ENCODE measurements around the gene WHRN. TPM values are rescaled to one million over a fixed set of nuclear protein-coding genes. Genes with fewer than 3 reads are reported as not detected.

WHRN gene
- total RNA-seq, 6 donors from 2014 or later, result 2.5 to 17.8 (median 5.6) TPM

GRCh38 chr9:114480746-114481435, 24.4 kb downstream of the WHRN start:
- Histone ChIP-seq H3K9me3 (no peaks in the 10 kb centered on the region), H3K27ac (no peak overlapping the region), H3K36me3 (no peaks in the 10 kb centered on the region), H3K27me3 (no peaks in the 10 kb centered on the region), H3K4me3 (no peak overlapping the region), H3K4me1 (no peaks in the 10 kb centered on the region)
- ATAC-seq (ENCODE audit: low FRiP score in 2 of 2) (no peak), DNase-seq (no peak)
- 78 to 87% methylated on average over 4 of the region's 4 CpGs for WGBS, 2 donors
- TF ChIP-seq CTCF (IDR thresholded peaks at IDR 0.05) (no peak), POLR2AphosphoS5 (IDR thresholded peaks at IDR 0.05) (no peak), EP300 (IDR thresholded peaks at IDR 0.05) (no peak), POLR2A (IDR thresholded peaks at IDR 0.05) (no peak)

- no peaks in the 10 kb centered on the region for H3K9me3 ChIP-seq
- no peak for ATAC-seq (ENCODE audit: low FRiP score in 2 of 2)
- H3K4me1 ChIP-seq, result no peaks in the 10 kb centered on the region
- DNase-seq, result no peak
- H3K27me3 ChIP-seq, result no peaks in the 10 kb centered on the region
- no peak overlapping the region for H3K4me3 ChIP-seq
- no peak overlapping the region for H3K27ac ChIP-seq
- TF ChIP-seq CTCF (IDR thresholded peaks at IDR 0.05) (no peak), POLR2A (IDR thresholded peaks at IDR 0.05) (no peak), POLR2AphosphoS5 (IDR thresholded peaks at IDR 0.05) (no peak), EP300 (IDR thresholded peaks at IDR 0.05) (no peak)
- H3K36me3 ChIP-seq, result no peaks in the 10 kb centered on the region
- WGBS, 2 donors, result 85 to 91% methylated on average over 3 to 6 of the region's 6 CpGs
Observed at GRCh38 chr9:114478871-114479270, 26.4 kb downstream of the WHRN start.

GRCh38 chr9:114478459-114478858, 26.8 kb downstream of the WHRN start:
- TF ChIP-seq POLR2A (IDR thresholded peaks at IDR 0.05), result no peak
- TF ChIP-seq POLR2AphosphoS5 (IDR thresholded peaks at IDR 0.05), result no peak
- no peak for TF ChIP-seq EP300 (IDR thresholded peaks at IDR 0.05)
- TF ChIP-seq CTCF (IDR thresholded peaks at IDR 0.05), result no peak
- 87 to 94% methylated on average over 10 to 11 of the region's 11 CpGs for WGBS, 2 donors
- H3K4me1 ChIP-seq, result no peaks in the 10 kb centered on the region
- H3K4me3 ChIP-seq, result no peak overlapping the region
- no peaks in the 10 kb centered on the region for H3K27me3 ChIP-seq
- ATAC-seq (ENCODE audit: low FRiP score in 2 of 2), result no peak
- no peaks in the 10 kb centered on the region for H3K36me3 ChIP-seq
- no peak overlapping the region for H3K27ac ChIP-seq
- no peaks in the 10 kb centered on the region for H3K9me3 ChIP-seq
- peak in 1 of 2 donors; percentile 66 for DNase-seq

- no peaks in the 10 kb centered on the region for H3K27me3 ChIP-seq
- DNase-seq (no peak), ATAC-seq (ENCODE audit: low FRiP score in 2 of 2) (no peak)
- H3K4me1 ChIP-seq, result no peaks in the 10 kb centered on the region
- H3K27ac ChIP-seq, result no peak overlapping the region
- WGBS, 2 donors, result 92 to 100% methylated on average over 3 of the region's 3 CpGs
- no peak overlapping the region for H3K4me3 ChIP-seq
- TF ChIP-seq EP300 (IDR thresholded peaks at IDR 0.05) (no peak), CTCF (IDR thresholded peaks at IDR 0.05) (no peak), POLR2AphosphoS5 (IDR thresholded peaks at IDR 0.05) (no peak), POLR2A (IDR thresholded peaks at IDR 0.05) (no peak)
- no peaks in the 10 kb centered on the region for H3K9me3 ChIP-seq
- H3K36me3 ChIP-seq, result no peaks in the 10 kb centered on the region
Observed at GRCh38 chr9:114477642-114478041, 27.6 kb downstream of the WHRN start.

- WGBS, 2 donors, result 82 to 87% methylated on average over 9 of the region's 9 CpGs
- Histone ChIP-seq H3K4me1 (no peaks in the 10 kb centered on the region), H3K27ac (no peak overlapping the region), H3K36me3 (no peaks in the 10 kb centered on the region), H3K4me3 (no peak overlapping the region), H3K9me3 (no peaks in the 10 kb centered on the region), H3K27me3 (no peaks in the 10 kb centered on the region)
- TF ChIP-seq POLR2AphosphoS5 (IDR thresholded peaks at IDR 0.05) (no peak), EP300 (IDR thresholded peaks at IDR 0.05) (no peak), POLR2A (IDR thresholded peaks at IDR 0.05) (no peak), CTCF (IDR thresholded peaks at IDR 0.05) (no peak)
- DNase-seq (peak in 1 of 2 donors; percentile 46), ATAC-seq (ENCODE audit: low FRiP score in 2 of 2) (no peak)
Observed at GRCh38 chr9:114476891-114477469, 28.3 kb downstream of the WHRN start.
